DMS 273 treated with DMSO at 0.1 percent for 48 hours (cell line): Measurements from ENCODE around the gene RNF111.
"Not testable (repeated sequence)": the region's sequence is repeated elsewhere in the genome, so short reads cannot be mapped to it uniquely, and the experiment has no call there.

Experiments used
- DNase-seq: peaks from one replicate; lab custom pipeline; 2025; lab: John Stamatoyannopoulos, UW

RNF111 gene

GRCh38 chr15:59000251-59000650 is 12.8 kb downstream of the RNF111 start:
- DNase-seq: not testable (repeated sequence)

GRCh38 chr15:59001946-59002345 is 14.5 kb downstream of the RNF111 start:
- DNase-seq: no peak

GRCh38 chr15:59002418-59002859 is 15.0 kb downstream of the RNF111 start:
- no peak for DNase-seq

GRCh38 chr15:59005579-59005978 is 18.1 kb downstream of the RNF111 start:
- DNase-seq: no peak

GRCh38 chr15:59008086-59008485 is 20.6 kb downstream of the RNF111 start:
- DNase-seq: no peak

GRCh38 chr15:59011262-59011952 is 23.9 kb downstream of the RNF111 start:
- DNase-seq: no peak

GRCh38 chr15:59013246-59013873 is 25.9 kb downstream of the RNF111 start:
- DNase-seq: no peak

- DNase-seq: no peak
Measured at GRCh38 chr15:59014068-59014467, 26.6 kb downstream of the RNF111 start.

- no peak for DNase-seq
Measured at GRCh38 chr15:59017449-59017848, 30.0 kb downstream of the RNF111 start.

- no peak for DNase-seq
Measured at GRCh38 chr15:59018833-59019232, 31.4 kb downstream of the RNF111 start.

- no peak for DNase-seq
Measured at GRCh38 chr15:59020322-59020721, 32.9 kb downstream of the RNF111 start.

GRCh38 chr15:59022188-59022587 is 34.7 kb downstream of the RNF111 start:
- no peak for DNase-seq

GRCh38 chr15:59026207-59026606 is 38.7 kb downstream of the RNF111 start:
- DNase-seq: no peak

GRCh38 chr15:59028387-59028955 is 41.0 kb downstream of the RNF111 start:
- no peak for DNase-seq

- no peak for DNase-seq
Measured at GRCh38 chr15:59029554-59029953, 42.1 kb downstream of the RNF111 start.

- no peak for DNase-seq
Measured at GRCh38 chr15:59035201-59035600, 47.7 kb downstream of the RNF111 start.

GRCh38 chr15:59039225-59039624 is 51.8 kb downstream of the RNF111 start:
- DNase-seq: no peak

GRCh38 chr15:59042041-59042440 is 54.6 kb downstream of the RNF111 start:
- no peak for DNase-seq

- DNase-seq: no peak
Measured at GRCh38 chr15:59048897-59049296, 61.4 kb downstream of the RNF111 start.

- DNase-seq: no peak
Measured at GRCh38 chr15:59051873-59052861, 64.7 kb downstream of the RNF111 start.

GRCh38 chr15:59052915-59053407 is 65.5 kb downstream of the RNF111 start:
- DNase-seq: no peak

GRCh38 chr15:59053482-59053881 is 66.0 kb downstream of the RNF111 start:
- no peak for DNase-seq
